NB4 (cell line): ENCODE results near the gene RARB.
A peak's percentile ranks its signal among the peaks of the same experiment; 100 is the strongest.

Source experiments
- MYC ChIP-seq: IDR thresholded peaks from 2 replicates; pipeline ENCODE4 v1.6.1; 2011; ENCODE audit warnings: low read depth, low read length
- POLR2A ChIP-seq: IDR thresholded peaks from 2 replicates; pipeline ENCODE4 v1.6.1; 2011; ENCODE audit warnings: mild to moderate bottlenecking; ENCODE audit not compliant: insufficient read length; ENCODE audit errors: extremely low read depth
- TF ChIP-seq, protein P1 (sequence below): IDR thresholded peaks from one replicate; pipeline ENCODE4 v1.5.1; 2012; ENCODE audit warnings: low read depth, low read length
- TF ChIP-seq, protein P2 (sequence below): IDR thresholded peaks from 2 replicates; pipeline ENCODE4 v1.6.1; 2011; ENCODE audit warnings: low read depth, low read length

GRCh38 chr3:25441234-25441856 lies 13.3 kb downstream of the RARB start:
- TF ChIP-seq, protein P1, sequence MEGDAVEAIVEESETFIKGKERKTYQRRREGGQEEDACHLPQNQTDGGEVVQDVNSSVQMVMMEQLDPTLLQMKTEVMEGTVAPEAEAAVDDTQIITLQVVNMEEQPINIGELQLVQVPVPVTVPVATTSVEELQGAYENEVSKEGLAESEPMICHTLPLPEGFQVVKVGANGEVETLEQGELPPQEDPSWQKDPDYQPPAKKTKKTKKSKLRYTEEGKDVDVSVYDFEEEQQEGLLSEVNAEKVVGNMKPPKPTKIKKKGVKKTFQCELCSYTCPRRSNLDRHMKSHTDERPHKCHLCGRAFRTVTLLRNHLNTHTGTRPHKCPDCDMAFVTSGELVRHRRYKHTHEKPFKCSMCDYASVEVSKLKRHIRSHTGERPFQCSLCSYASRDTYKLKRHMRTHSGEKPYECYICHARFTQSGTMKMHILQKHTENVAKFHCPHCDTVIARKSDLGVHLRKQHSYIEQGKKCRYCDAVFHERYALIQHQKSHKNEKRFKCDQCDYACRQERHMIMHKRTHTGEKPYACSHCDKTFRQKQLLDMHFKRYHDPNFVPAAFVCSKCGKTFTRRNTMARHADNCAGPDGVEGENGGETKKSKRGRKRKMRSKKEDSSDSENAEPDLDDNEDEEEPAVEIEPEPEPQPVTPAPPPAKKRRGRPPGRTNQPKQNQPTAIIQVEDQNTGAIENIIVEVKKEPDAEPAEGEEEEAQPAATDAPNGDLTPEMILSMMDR: peak; percentile 81
- TF ChIP-seq, protein P2, sequence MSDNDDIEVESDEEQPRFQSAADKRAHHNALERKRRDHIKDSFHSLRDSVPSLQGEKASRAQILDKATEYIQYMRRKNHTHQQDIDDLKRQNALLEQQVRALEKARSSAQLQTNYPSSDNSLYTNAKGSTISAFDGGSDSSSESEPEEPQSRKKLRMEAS: no peak
- TF ChIP-seq POLR2A: no peak
- TF ChIP-seq MYC: no peak
